GM18505 (cell line): ENCODE measurements around the gene PERM1.
"Not testable (repeated sequence)": the region's sequence is repeated elsewhere in the genome, so short reads cannot be mapped to it uniquely, and the experiment has no call there.

Source experiments
- ATAC-seq: cut with Tn5 transposase; IDR thresholded peaks from one replicate; pipeline ENCODE4 v1.9.1; 2021; ENCODE audit not compliant: unreplicated experiment
- POLR2A ChIP-seq: IDR thresholded peaks from 4 replicates; pipeline ENCODE4 v1.6.1; 2011; ENCODE audit warnings: borderline replicate concordance; ENCODE audit not compliant: insufficient read depth, insufficient read length; ENCODE audit errors: extremely low read depth

PERM1 gene

GRCh38 chr1:997993-998744 is 16.3 kb upstream of the PERM1 start:
- no peak for ATAC-seq
- TF ChIP-seq POLR2A, result no peak

- TF ChIP-seq POLR2A, result no peak
- no peak for ATAC-seq
These were observed 15.8 kb upstream of the PERM1 start for GRCh38 chr1:997713-997992.

DNA sequence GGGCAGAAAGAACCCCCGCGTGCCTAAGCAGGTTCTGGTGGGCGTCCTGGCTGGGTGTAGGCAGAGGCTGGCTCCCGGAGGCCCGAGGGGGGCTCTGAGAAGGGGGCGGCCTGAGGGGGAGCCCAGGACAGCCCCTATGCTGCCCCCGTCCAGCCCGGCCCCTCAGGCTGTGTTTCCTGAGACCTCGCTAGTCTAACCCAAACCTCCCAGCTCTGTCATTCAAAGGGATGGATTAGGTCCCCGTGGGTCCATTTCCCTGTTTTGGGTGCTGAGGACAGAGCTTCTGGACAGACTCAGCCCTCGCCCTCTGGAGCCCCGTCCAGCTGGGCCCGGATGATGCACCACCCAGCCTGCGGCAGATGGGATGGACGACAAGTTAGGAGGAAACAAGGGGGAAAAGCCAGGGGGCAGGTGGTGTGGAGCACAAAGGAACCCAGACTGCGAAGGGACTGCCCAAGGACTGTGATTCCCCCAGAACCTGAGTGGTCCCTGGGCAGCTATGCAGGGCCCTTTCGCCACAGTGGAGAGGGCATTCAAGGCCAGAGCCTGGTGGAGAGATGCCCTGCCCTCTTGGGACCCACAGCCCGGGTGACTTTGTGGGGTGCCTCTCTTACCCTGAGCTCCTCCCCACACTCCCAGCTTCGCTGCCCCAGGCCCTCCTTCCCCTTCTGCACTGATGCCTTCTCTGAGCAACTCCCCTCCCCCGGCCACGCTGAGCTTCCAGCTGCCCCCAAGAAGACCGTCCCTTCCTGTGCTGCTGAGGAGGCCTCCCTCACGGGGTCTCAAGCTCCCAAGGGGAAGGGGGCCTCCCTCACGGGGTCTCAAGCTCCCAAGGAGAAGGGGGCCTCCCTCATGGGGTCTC is 15.2 kb upstream of the PERM1 start:
- no peak for ATAC-seq

GRCh38 chr1:995665-996633 is 14.1 kb upstream of the PERM1 start:
- no peak for ATAC-seq
- no peak for TF ChIP-seq POLR2A

More for the DNA sequence above, 15.2 kb upstream of the PERM1 start:
- no peak for TF ChIP-seq POLR2A

GRCh38 chr1:994546-994945 is 12.7 kb upstream of the PERM1 start:
- ATAC-seq, result not testable (repeated sequence)

- ATAC-seq, result no peak
- no peak for TF ChIP-seq POLR2A
These were observed 11.6 kb upstream of the PERM1 start for GRCh38 chr1:993379-993995.

DNA sequence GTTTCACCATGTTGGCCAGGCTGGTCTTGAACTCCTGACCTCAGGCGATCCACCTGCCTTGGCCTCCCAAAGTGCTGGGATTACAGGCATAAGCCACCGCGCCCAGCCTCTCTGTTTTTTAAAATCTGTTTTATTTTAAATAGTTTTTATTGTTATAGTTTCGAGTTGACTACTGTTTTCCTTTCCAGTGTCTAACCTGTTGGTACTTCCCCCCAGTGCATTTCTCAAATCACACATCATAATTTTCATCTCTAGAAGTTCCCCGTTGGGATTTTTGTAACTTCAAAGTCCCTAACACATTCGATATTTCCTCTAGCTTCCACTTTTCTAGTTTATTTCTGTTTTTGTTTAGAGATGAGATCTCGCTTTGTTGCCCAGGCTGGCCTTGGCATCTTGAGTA is 10.5 kb upstream of the PERM1 start:
- TF ChIP-seq POLR2A, result no peak
- ATAC-seq, result no peak

DNA sequence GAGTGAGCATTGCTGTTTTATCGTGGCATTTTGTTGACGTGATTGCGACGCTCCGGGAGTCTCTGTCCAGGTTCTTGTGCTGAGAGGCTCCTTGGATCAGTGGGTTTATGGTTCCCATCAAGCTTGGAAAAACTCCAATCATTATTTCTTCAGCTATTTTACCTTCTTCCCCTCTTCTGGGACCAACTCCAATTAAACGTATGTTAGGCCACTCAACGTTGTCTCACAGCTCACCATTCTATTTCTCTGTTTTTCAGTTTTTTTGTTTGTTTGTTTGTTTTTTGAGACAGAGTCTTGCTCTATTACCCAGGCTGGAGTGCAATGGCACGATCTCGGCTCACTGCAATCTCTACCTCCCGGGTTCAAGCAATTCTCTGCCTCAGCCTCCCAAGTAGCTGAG is 10.0 kb upstream of the PERM1 start:
- ATAC-seq, result no peak
- no peak for TF ChIP-seq POLR2A

GRCh38 chr1:991275-991674 is 9.4 kb upstream of the PERM1 start:
- not testable (repeated sequence) for ATAC-seq

DNA sequence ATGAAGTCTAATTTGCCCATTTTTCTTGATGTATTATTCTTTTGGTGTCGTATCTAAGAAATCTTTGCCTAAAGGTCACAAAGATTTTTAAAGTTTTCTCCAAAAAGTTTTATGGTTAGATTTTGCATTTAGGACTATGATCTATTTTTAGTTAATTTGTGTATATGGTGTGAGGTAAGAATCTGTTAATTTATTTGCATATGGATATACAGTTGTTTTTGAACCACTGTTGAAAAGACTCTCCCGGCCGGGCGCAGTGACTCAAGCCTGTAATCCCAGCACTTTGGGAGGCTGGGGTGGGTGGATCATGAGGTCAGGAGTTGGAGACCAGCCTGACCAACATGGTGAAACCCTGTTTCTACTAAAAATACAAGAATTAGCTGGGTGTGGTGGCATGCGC is 6.2 kb upstream of the PERM1 start:
- not testable (repeated sequence) for ATAC-seq

DNA sequence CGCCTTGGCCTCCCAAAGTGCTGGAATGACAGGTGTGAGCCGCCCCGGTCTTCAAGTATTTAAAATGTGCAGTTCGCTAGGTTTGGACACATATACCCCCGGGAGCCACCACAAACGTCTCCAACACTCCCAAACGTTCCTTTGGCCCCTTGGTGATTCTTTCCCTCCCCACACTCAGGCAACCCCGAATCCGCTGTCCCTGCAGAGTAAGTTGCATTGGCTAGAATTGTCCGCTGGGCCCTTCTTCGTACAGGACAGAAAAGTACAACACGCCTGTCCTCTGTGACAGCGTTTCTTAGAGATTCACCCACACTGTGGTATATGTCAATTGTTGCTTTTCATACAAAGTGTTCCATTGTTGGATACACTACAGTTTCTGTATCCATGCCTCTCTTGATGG is 3.2 kb upstream of the PERM1 start:
- no peak for ATAC-seq
- TF ChIP-seq POLR2A, result no peak

- no peak for TF ChIP-seq POLR2A
- ATAC-seq, result no peak
These were observed 2.6 kb upstream of the PERM1 start for GRCh38 chr1:984476-984814.

- ATAC-seq, result no peak
- TF ChIP-seq POLR2A, result no peak
These were observed 2.0 kb upstream of the PERM1 start for GRCh38 chr1:983798-984475.

DNA sequence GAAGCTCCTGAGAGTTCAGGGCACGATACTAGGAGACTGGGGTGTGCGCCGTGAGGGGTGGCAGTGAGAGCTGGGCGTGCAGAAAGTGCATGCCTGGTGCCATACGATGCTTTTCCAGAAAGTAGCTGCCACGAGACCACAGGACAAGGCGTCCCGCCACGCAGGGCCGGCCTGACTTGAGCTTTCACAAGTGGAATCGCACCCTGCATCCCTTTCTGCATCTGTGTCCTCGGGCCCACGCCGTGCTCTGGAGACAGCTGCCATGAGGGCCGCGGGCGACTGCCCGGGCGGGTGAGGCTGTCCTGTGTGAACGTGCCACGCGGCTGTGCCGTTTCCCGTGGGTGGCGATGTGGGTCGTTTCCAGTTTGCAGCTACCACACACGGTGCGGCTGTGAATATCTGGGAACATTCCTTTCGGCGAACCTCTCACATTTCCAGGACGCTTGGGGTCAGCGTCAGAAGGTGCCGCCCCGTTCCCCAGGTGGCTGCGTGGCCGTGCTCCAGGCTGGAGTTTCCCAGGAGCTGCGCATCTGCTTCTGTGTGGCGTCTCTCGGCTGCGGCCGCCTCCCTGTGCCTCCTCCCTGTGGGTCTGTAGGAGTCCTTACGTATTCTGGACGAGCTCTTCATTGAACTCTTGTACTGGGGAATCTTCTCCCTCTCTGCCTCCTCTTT is 1.0 kb upstream of the PERM1 start:
- ATAC-seq, result no peak
- TF ChIP-seq POLR2A, result no peak
